Spinal cord (tissue), 10 donors: ENCODE measurements around the gene ZNF652. TPM values are rescaled to one million over a fixed set of nuclear protein-coding genes. Genes with fewer than 3 reads are reported as not detected.

ENCODE experiments used
- DNase-seq, 6 donors: peaks; one replicate each; pipeline versions ENCODE4 v3.0.0 to v3.0.0-alpha.2; 2013 to 2015; ENCODE audit warnings: low spot score in 6 of 6, low read depth in 4 of 6
- H3K27ac ChIP-seq: one replicate; pipeline ENCODE4 v1.5.1; 2013; ENCODE audit warnings: low read depth, low read length, control low read depth
- H3K27me3 ChIP-seq: one replicate; pipeline ENCODE4 v1.6.1; 2013; ENCODE audit warnings: low read length; ENCODE audit not compliant: control insufficient read depth, insufficient read depth
- H3K36me3 ChIP-seq: one replicate; pipeline ENCODE4 v1.6.1; 2013; ENCODE audit warnings: low read length; ENCODE audit not compliant: control insufficient read depth, insufficient read depth
- H3K4me1 ChIP-seq: one replicate; pipeline ENCODE4 v1.6.1; 2013; ENCODE audit warnings: low read length; ENCODE audit not compliant: control insufficient read depth, insufficient read depth
- H3K4me3 ChIP-seq: one replicate; pipeline ENCODE4 v1.5.1; 2013; ENCODE audit warnings: low read depth, low read length, control low read depth
- H3K9me3 ChIP-seq: one replicate; pipeline ENCODE4 v1.6.1; 2013; ENCODE audit warnings: low read length; ENCODE audit not compliant: control insufficient read depth, insufficient read depth
- WGBS: methylation state at CpG from one replicate; pipeline ENCODE4 v1.1.5; 2013; ENCODE audit warnings: missing lambda C conversion rate; ENCODE audit not compliant: insufficient coverage; 5-methylcytosine and 5-hydroxymethylcytosine counted together
- polyA plus RNA-seq, 2 donors: library from polyadenylated mRNA; unstranded; fragments of 120-200 nt; gene quantifications; one replicate each; pipeline ENCODE4 v1.2.1, GENCODE V29; 2013; ENCODE audit not compliant: insufficient read length in 2 of 2
- total RNA-seq, 2 donors: library from RNA; depleted of rRNA in 1 of 2; stranded (reverse); fragments of 120-200 nt in 1 of 2; fragments of >200 nt in 1 of 2; gene quantifications; one replicate each; pipeline versions ENCODE4 v1.2.3 to v1.2.4, GENCODE V29; 2013 to 2014
- donor health status: healthy.

ZNF652 gene
- total and polyA plus RNA-seq, 4 donors, result 32.3 to 56.4 (median 39.1) TPM

GRCh38 chr17:49349541-49349940 lies 12.5 kb downstream of the ZNF652 start:
- no peak for DNase-seq
- no peaks in the 10 kb centered on the region for H3K27me3 ChIP-seq
- no peak overlapping the region for H3K4me3 ChIP-seq
- H3K27ac ChIP-seq, result no peak overlapping the region
- H3K9me3 ChIP-seq, result no peaks in the 10 kb centered on the region
- no peaks in the 10 kb centered on the region for H3K4me1 ChIP-seq
- peaks cover 3% of the 10 kb centered on the region for H3K36me3 ChIP-seq

DNA sequence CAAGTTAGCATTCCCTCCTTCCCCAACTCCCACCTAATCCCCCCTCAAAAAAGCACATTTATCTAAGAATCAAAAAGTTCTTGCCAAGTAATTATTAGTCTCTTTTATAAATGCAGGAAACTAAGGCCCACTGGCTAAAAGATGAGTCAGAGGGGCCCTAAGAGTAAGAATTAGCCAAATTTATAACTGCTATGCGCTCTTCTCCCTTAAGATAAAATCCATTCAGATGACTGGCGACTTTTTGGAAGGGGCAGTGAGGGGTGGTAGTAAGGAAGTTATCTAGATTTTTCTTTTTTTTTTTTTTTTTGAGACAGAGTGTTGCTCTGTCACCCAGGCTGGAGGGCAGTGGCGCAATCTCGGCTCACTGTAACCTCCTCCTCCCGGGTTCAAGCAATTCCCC lies 17.1 kb downstream of the ZNF652 start:
- Histone ChIP-seq H3K4me3 (no peak overlapping the region), H3K27me3 (no peaks in the 10 kb centered on the region), H3K36me3 (peaks cover 3% of the 10 kb centered on the region), H3K4me1 (no peaks in the 10 kb centered on the region), H3K9me3 (no peaks in the 10 kb centered on the region), H3K27ac (no peak overlapping the region)
- no peak for DNase-seq
- WGBS, result no CpG with 5 or more reads among the region's 5 CpGs

GRCh38 chr17:49343273-49343672 lies 18.8 kb downstream of the ZNF652 start:
- WGBS, result no CpG with 5 or more reads among the region's 3 CpGs
- Histone ChIP-seq H3K4me3 (no peak overlapping the region), H3K27ac (no peak overlapping the region), H3K27me3 (no peaks in the 10 kb centered on the region), H3K36me3 (peaks cover 2% of the 10 kb centered on the region), H3K9me3 (no peaks in the 10 kb centered on the region), H3K4me1 (peaks cover 3% of the 10 kb centered on the region)
- DNase-seq, result no peak

GRCh38 chr17:49342575-49342936 lies 19.5 kb downstream of the ZNF652 start:
- peaks cover 5% of the 10 kb centered on the region for H3K4me1 ChIP-seq

DNA sequence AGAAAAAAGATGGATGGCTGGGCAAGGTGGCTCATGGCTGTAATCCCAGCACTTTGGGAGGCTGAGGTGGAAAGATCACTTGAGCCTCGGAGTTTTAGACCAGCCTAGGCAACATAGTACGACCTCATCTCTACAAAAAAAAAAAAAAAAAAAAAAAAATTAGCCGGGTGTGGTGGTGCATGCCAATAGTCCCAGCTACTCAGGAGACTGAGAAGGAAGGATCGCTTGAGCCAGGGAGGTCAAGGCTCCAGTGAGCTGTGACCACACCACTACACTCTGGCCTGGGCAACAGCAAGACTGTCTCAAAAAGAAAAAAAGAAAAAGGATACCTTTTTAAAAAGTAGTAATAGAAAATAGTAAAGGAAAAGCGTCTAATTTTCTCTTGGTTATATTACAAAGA lies 20.7 kb downstream of the ZNF652 start:
- no peak overlapping the region for H3K4me3 ChIP-seq
- DNase-seq, result no peak
- WGBS, result no CpG with 5 or more reads among the region's 5 CpGs
- H3K27ac ChIP-seq, result no peak overlapping the region
- no peaks in the 10 kb centered on the region for H3K9me3 ChIP-seq
- H3K27me3 ChIP-seq, result no peaks in the 10 kb centered on the region
- H3K36me3 ChIP-seq, result no peaks in the 10 kb centered on the region
- peaks cover 5% of the 10 kb centered on the region for H3K4me1 ChIP-seq

More at GRCh38 chr17:49342575-49342936, 19.5 kb downstream of the ZNF652 start:
- DNase-seq, result no peak
- H3K27me3 ChIP-seq, result no peaks in the 10 kb centered on the region
- no peaks in the 10 kb centered on the region for H3K9me3 ChIP-seq
- no CpG with 5 or more reads among the region's 1 CpG for WGBS
- H3K36me3 ChIP-seq, result no peaks in the 10 kb centered on the region
- H3K27ac ChIP-seq, result no peak overlapping the region
- no peak overlapping the region for H3K4me3 ChIP-seq

- DNase-seq, result no peak
- Histone ChIP-seq H3K4me3 (no peak overlapping the region), H3K36me3 (no peaks in the 10 kb centered on the region), H3K4me1 (peaks cover 5% of the 10 kb centered on the region), H3K9me3 (no peaks in the 10 kb centered on the region), H3K27ac (no peak overlapping the region), H3K27me3 (no peaks in the 10 kb centered on the region)
- WGBS, result 61% methylated on average over 5 of the region's 6 CpGs
These were observed 22.7 kb downstream of the ZNF652 start for GRCh38 chr17:49339354-49339753.

GRCh38 chr17:49338883-49339282 lies 23.2 kb downstream of the ZNF652 start:
- DNase-seq, result no peak
- H3K4me3 ChIP-seq, result no peak overlapping the region
- no peaks in the 10 kb centered on the region for H3K9me3 ChIP-seq
- H3K27ac ChIP-seq, result no peak overlapping the region
- no peaks in the 10 kb centered on the region for H3K36me3 ChIP-seq
- WGBS, result no CpG with 5 or more reads among the region's 4 CpGs
- peaks cover 5% of the 10 kb centered on the region for H3K4me1 ChIP-seq
- H3K27me3 ChIP-seq, result no peaks in the 10 kb centered on the region

DNA sequence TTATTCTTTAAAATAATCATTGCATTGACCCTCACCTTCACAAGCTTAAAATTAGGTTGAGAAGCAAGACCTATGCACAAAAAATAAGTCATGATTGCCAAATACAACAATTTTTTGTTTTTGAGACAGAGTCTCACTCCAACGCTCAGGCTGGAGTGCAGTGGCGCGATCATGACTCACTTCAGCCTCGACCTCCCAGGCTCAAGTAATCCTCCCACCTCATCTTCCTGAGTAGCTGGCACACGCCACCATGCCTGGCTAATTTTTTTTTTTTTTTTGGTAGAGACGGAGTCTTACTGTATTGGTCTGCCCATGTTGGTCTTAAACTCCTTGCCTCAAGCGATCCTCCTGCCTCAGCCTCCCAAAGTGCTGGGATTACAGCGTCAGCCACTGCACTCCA lies 24.2 kb downstream of the ZNF652 start:
- WGBS, result 100% methylated on average over 1 of the region's 8 CpGs
- Histone ChIP-seq H3K36me3 (no peaks in the 10 kb centered on the region), H3K4me1 (peaks cover 5% of the 10 kb centered on the region)

DNA sequence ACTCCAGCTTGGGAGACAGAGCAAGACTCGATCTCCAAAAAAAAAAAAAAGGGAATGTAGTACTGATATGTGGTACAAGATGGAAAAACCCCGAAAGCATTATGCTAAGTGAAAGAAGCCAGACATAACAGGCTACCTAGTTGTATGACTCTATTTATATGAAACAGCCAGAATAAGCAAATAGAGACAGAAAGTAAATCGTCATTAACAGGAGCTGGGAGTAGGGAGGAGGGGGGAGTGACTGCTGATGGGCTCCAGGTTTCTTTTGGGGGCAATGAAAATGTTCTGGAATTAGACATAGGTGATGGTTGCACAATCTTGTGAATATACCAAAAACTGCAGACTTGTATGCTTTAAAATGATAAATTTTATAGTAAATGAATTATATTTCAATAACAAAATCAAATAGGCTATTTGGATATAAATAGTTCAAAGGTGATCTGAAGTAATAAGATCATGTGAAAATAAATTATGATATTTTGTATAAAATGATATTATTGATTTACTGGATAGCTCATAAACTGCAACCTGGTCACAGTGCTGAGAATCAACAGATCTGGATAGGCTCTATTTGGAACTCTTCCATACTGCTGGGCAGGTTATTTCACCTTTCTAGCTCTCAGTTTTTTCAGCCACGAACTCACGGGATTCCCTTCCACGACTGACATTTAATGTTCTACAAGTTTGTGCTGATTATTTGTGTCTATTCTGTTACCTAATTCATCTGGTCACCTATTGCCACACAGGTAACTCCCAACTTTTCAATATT lies 27.1 kb downstream of the ZNF652 start:
- H3K27ac ChIP-seq, result no peak overlapping the region
- no peak for DNase-seq
- no CpG with 5 or more reads among the region's 6 CpGs for WGBS
- H3K36me3 ChIP-seq, result no peaks in the 10 kb centered on the region
- H3K27me3 ChIP-seq, result no peaks in the 10 kb centered on the region
- no peak overlapping the region for H3K4me3 ChIP-seq
- H3K4me1 ChIP-seq, result peaks cover 5% of the 10 kb centered on the region
- H3K9me3 ChIP-seq, result no peaks in the 10 kb centered on the region

More for the DNA sequence above, 24.2 kb downstream of the ZNF652 start:
- no peak for DNase-seq
- no peaks in the 10 kb centered on the region for H3K9me3 ChIP-seq
- H3K4me3 ChIP-seq, result no peak overlapping the region
- H3K27ac ChIP-seq, result no peak overlapping the region
- no peaks in the 10 kb centered on the region for H3K27me3 ChIP-seq

GRCh38 chr17:49333804-49334203 lies 28.2 kb downstream of the ZNF652 start:
- Histone ChIP-seq H3K36me3 (no peaks in the 10 kb centered on the region), H3K9me3 (no peaks in the 10 kb centered on the region), H3K27me3 (no peaks in the 10 kb centered on the region), H3K4me1 (peaks cover 2% of the 10 kb centered on the region), H3K4me3 (no peak overlapping the region), H3K27ac (no peak overlapping the region)
- no peak for DNase-seq
- WGBS, result no CpG with 5 or more reads among the region's 1 CpG
